Heart right ventricle (tissue), 16 donors: ENCODE measurements around the gene AKNA. TPM values are rescaled to one million over a fixed set of nuclear protein-coding genes. Genes with fewer than 3 reads are reported as not detected.

Source experiments
- ATAC-seq, 8 donors: fragments of 200-7000 bp; cut with Tn5 transposase; one replicate each; pipeline ENCODE4 v1.9.1; 2020; ENCODE audit warnings: mild to moderate bottlenecking in 8 of 8, moderate library complexity in 8 of 8, moderate number of reproducible peaks in 1 of 8
- DNase-seq, 2 donors: peaks; one replicate each; pipeline ENCODE4 v3.0.0-alpha.2; 2020
- H3K27ac ChIP-seq, 10 donors: fragments of 200-600 bp; sonication (generic) in 2 of 10; one replicate each; pipeline versions ENCODE4 v1.5.0 to v1.8.0; 2020 to 2022; ENCODE audit warnings: mild to moderate bottlenecking in 3 of 10
- H3K27me3 ChIP-seq, 7 donors: fragments of 200-600 bp; one replicate each; pipeline ENCODE4 v1.8.0; 2021 to 2022; ENCODE audit warnings: mild to moderate bottlenecking in 2 of 7
- H3K36me3 ChIP-seq, 9 donors: fragments of 200-600 bp; sonication (generic) in 1 of 9; one replicate each; pipeline versions ENCODE4 v1.5.0 to v1.8.0; 2020 to 2022; ENCODE audit warnings: mild to moderate bottlenecking in 2 of 9
- H3K4me1 ChIP-seq, 9 donors: fragments of 200-600 bp; sonication (generic) in 1 of 9; one replicate each; pipeline versions ENCODE4 v1.5.0 to v1.8.0; 2020 to 2022; ENCODE audit warnings: mild to moderate bottlenecking in 4 of 9
- H3K4me3 ChIP-seq, 10 donors: fragments of 200-600 bp; sonication (generic) in 2 of 10; one replicate each; pipeline versions ENCODE4 v1.5.0 to v1.8.0; 2020 to 2022; ENCODE audit warnings: mild to moderate bottlenecking in 7 of 10, moderate library complexity in 2 of 10
- H3K9me3 ChIP-seq, 11 donors: fragments of 200-600 bp in 10 of 11; sonication (generic) in 2 of 11; one replicate each; pipeline versions ENCODE4 v1.5.0 to v1.8.0; 2013 to 2022; ENCODE audit warnings: mild to moderate bottlenecking in 2 of 11, control low read depth in 1 of 11, moderate library complexity in 1 of 11
- CTCF ChIP-seq, 9 donors: fragments of 200-600 bp; sonication (generic) in 2 of 9; IDR thresholded peaks; one replicate each; pipeline versions ENCODE4 v1.5.0 to v1.8.0; 2021 to 2022; ENCODE audit warnings: antibody characterized with exemption in 9 of 9, mild to moderate bottlenecking in 5 of 9, moderate library complexity in 1 of 9
- WGBS, 2 donors: extraction: QIAGEN DNeasy Blood & Tissue Kit; methylation state at CpG; one replicate each; pipeline ENCODE4 v1.1.7; 2013; ENCODE audit warnings: inconsistent platforms in 1 of 2; 5-methylcytosine and 5-hydroxymethylcytosine counted together
- intact Hi-C, 10 donors: fragments of 100-400 bp; cut with DNase I; formaldehyde crosslinking; loops; one replicate each; pipeline versions ENCODE4 v1.11.1 to v1.14.2; 2022
- polyA plus RNA-seq, 2 donors: library from polyadenylated mRNA; stranded (reverse); fragments of 200-250 nt; gene quantifications; one replicate each; pipeline ENCODE4 v1.2.3, GENCODE V29; 2013
- total RNA-seq, 10 donors: library from RNA; stranded (reverse); fragmentation: NEBNext Ultra II Directional in 3 of 10; extraction: Animal tissue kit (Norgen Biotek cat#: 25700) in 3 of 10; gene quantifications; one replicate each; pipeline versions ENCODE4 v1.2.1 to v1.2.4, GENCODE V29; 2021 to 2023
- donor health status: Arrhythmogenic right ventricular cardiomyopathy.
- donor health status: ischemic (EF 13 %, LVEDD 7.1; RV severe dilation, severe dysfunction).
- donor health status: healthy with polysubstance abuse.
- donor health status: DM: no; HTN: yes; CAD: no.
- donor health status: DM: no; HTN: no; CAD: no.
- donor health status: ischemic (EF 25% LVEDD 6.9; RV normal size, moderate dysfunction).
- donor health status: ischemic (EF 25% LVEDD 5.7; RV mildly dilated, moderate dysfunction).
- donor health status: healthy.
- donor health status: DM: yes; HTN: yes; CAD: no.
- donor health status: Ischemic cardiomyopathy.
- donor health status: ischemic (EF 35%, LVEDD 5.7; RV mildly dilated, moderate dysfunction).
- donor health status: nonischemic (EF 11% LVEDD 7.7; RV severe dilation, severe dysfunction).
- donor health status: DM: yes; HTN: yes; CAD: no.
- donor health status: PGD.
- donor health status: ischemic (EF 29% LVEDD 5.4; RV normal size, mild dysfunction).
- donor health status: nonischemic (EF 23%, LVEDD 6.1; RV moderate dilation, normal function).

AKNA gene
- total and polyA plus RNA-seq, 12 donors, result 2.7 to 20.5 (median 4.6) TPM

GRCh38 chr9:114431003-114431402 lies 43.2 kb upstream of the AKNA start:
- intact Hi-C loops, result loop anchor here in 5 of 10 donors (10.0 kb wide), 3 partner anchors 214 to 584 kb away; partner anchors contain the start of gene TEX53 (in 4 of the 5)
- H3K9me3 ChIP-seq, result no peaks in the 10 kb centered on the region
- H3K27me3 ChIP-seq, result peaks cover 0 to 53% (median 8%) of the 10 kb centered on the region in 7 donors
- H3K36me3 ChIP-seq, result no peaks in the 10 kb centered on the region
- DNase-seq (no peak), ATAC-seq (no peak)
- no peak overlapping the region for H3K4me3 ChIP-seq
- TF ChIP-seq CTCF (IDR thresholded peaks at IDR 0.05), result no peak
- no peak overlapping the region for H3K27ac ChIP-seq
- 81 to 92% methylated on average over 4 of the region's 4 CpGs for WGBS, 2 donors
- no peaks in the 10 kb centered on the region for H3K4me1 ChIP-seq

- Histone ChIP-seq H3K4me1 (no peaks in the 10 kb centered on the region), H3K4me3 (no peak overlapping the region), H3K27ac (no peak overlapping the region), H3K9me3 (no peaks in the 10 kb centered on the region), H3K27me3 (peaks cover 0 to 53% (median 8%) of the 10 kb centered on the region in 7 donors), H3K36me3 (no peaks in the 10 kb centered on the region)
- ATAC-seq (no peak), DNase-seq (no peak)
- no peak for TF ChIP-seq CTCF (IDR thresholded peaks at IDR 0.05)
- intact Hi-C loops, result loop anchor here in 5 of 10 donors (10.0 kb wide), 3 partner anchors 214 to 584 kb away; partner anchors contain the start of gene TEX53 (in 4 of the 5)
- WGBS, 2 donors, result 79 to 81% methylated on average over 5 of the region's 5 CpGs
These were observed 42.7 kb upstream of the AKNA start for GRCh38 chr9:114430457-114430856.

- DNase-seq (no peak), ATAC-seq (no peak)
- intact Hi-C loops, result no loop called here
- no peaks in the 10 kb centered on the region for H3K36me3 ChIP-seq
- no peak overlapping the region for H3K27ac ChIP-seq
- no peak for TF ChIP-seq CTCF (IDR thresholded peaks at IDR 0.05)
- H3K4me3 ChIP-seq, result no peak overlapping the region
- H3K4me1 ChIP-seq, result no peaks in the 10 kb centered on the region
- H3K9me3 ChIP-seq, result no peaks in the 10 kb centered on the region
- peaks cover 0 to 53% (median 8%) of the 10 kb centered on the region in 7 donors for H3K27me3 ChIP-seq
- WGBS, 2 donors, result 78 to 85% methylated on average over 6 of the region's 6 CpGs
These were observed 41.7 kb upstream of the AKNA start for GRCh38 chr9:114429488-114429887.

GRCh38 chr9:114428466-114428865 lies 40.7 kb upstream of the AKNA start:
- Histone ChIP-seq H3K36me3 (no peaks in the 10 kb centered on the region), H3K4me1 (no peaks in the 10 kb centered on the region)
- whole genome bisulfite sequencing, 2 donors, result 85 to 86% methylated on average over 8 of the region's 8 CpGs

More at GRCh38 chr9:114428466-114428865, 40.7 kb upstream of the AKNA start:
- intact Hi-C loops, result no loop called here
- TF ChIP-seq CTCF (IDR thresholded peaks at IDR 0.05), result no peak
- Histone ChIP-seq H3K27ac (no peak overlapping the region), H3K4me3 (no peak overlapping the region), H3K9me3 (no peaks in the 10 kb centered on the region), H3K27me3 (peaks cover 0 to 57% (median 8%) of the 10 kb centered on the region in 7 donors)
- DNase-seq (no peak), ATAC-seq (no peak)
